K562 (cell line): ENCODE measurements around the gene GALNT9. TPM values are rescaled to one million over a fixed set of nuclear protein-coding genes. Genes with fewer than 3 reads are reported as not detected.

Experiments used
- CBX1 ChIP-seq: sonication (generic); IDR thresholded peaks from 2 replicates; pipeline ENCODE4 v1.6.1; 2016; ENCODE audit warnings: antibody characterized with exemption, low read depth, mild to moderate bottlenecking
- DPF2 ChIP-seq: fragments of 450-650 bp; IDR thresholded peaks from 2 replicates; pipeline ENCODE4 v1.6.1; 2016
- KDM2B ChIP-seq: fragments of 250-450 bp; sonication (Bioruptor Pico); IDR thresholded peaks from 2 replicates; pipeline ENCODE4 v1.8.0; 2021; ENCODE audit warnings: mild to moderate bottlenecking, moderate library complexity
- NR2C1 ChIP-seq, 2 experiments: fragments of 450-650 bp; IDR thresholded peaks; 2 replicates each; pipeline ENCODE4 v1.6.1; 2017; ENCODE audit warnings: mild to moderate bottlenecking in 2 of 2, antibody characterized with exemption in 1 of 2, inconsistent platforms in 1 of 2, missing compliant biosample characterization in 1 of 2, missing genetic modification characterization in 1 of 2
- POLR2H ChIP-seq: IDR thresholded peaks from 2 replicates; pipeline ENCODE4 v1.6.1; 2016; ENCODE audit warnings: missing genetic modification characterization, low read depth, mild to moderate bottlenecking, control low read depth, missing compliant biosample characterization, moderate library complexity
- RBM22 ChIP-seq: fragments of 200-400 bp; formaldehyde crosslinking; IDR thresholded peaks from 2 replicates; pipeline ENCODE4 v1.6.1; 2018; ENCODE audit warnings: low read length, low read depth; ENCODE audit not compliant: poor library complexity, severe bottlenecking
- ZNF197 ChIP-seq: fragments of 200-800 bp; sonication (Bioruptor generic); IDR thresholded peaks from 2 replicates; pipeline ENCODE4 v1.6.1; 2016; ENCODE audit warnings: low read depth, missing genetic modification characterization, missing compliant biosample characterization
- polyA plus RNA-seq, 8 experiments: library from polyadenylated mRNA; depleted of rRNA in 4 of 8; stranded (reverse) in 5 of 8; unstranded in 3 of 8; fragments of >200 nt; fragmentation: Nextera tagmentation in 2 of 8; fragmentation: Illumina TruSeq in 1 of 8; extraction: Ambion mirVana in 2 of 8; extraction: Trizol in 1 of 8; gene quantifications; 2 replicates each; pipeline versions ENCODE4 v1.2.1 to v1.2.3, GENCODE V29; 2011 to 2014; ENCODE audit warnings: inconsistent platforms in 1 of 8, missing spikeins in 1 of 8
- total RNA-seq, 7 experiments: library from RNA; depleted of rRNA in 6 of 7; stranded (reverse); fragments of >200 nt in 6 of 7; fragmentation: Illumina TruSeq in 2 of 7; extraction: Trizol in 2 of 7; gene quantifications; 2 replicates each; pipeline versions ENCODE4 v1.2.1 to v1.2.3, GENCODE V29; 2011 to 2021; ENCODE audit warnings: low replicate concordance in 1 of 7
- TF ChIP-seq, protein P1 (sequence below), 2 experiments: fragments of 450-650 bp; formaldehyde crosslinking in 1 of 2; IDR thresholded peaks; 2 replicates each; pipeline versions ENCODE4 v1.4.0 to v1.6.1; 2014 to 2020; ENCODE audit warnings: mild to moderate bottlenecking in 2 of 2, borderline replicate concordance in 1 of 2, low read depth in 1 of 2
- TF ChIP-seq, protein P2 (sequence below): fragments of 450-650 bp; IDR thresholded peaks from 2 replicates; pipeline ENCODE4 v1.6.1; 2016; ENCODE audit warnings: missing biosample characterization, missing genetic modification characterization
- TF ChIP-seq, protein P3 (sequence below): fragments of 250-450 bp; sonication (Bioruptor Pico); IDR thresholded peaks from 2 replicates; pipeline ENCODE4 v1.8.0; 2021; ENCODE audit warnings: moderate library complexity, mild to moderate bottlenecking, inconsistent platforms
- TF ChIP-seq, protein P4 (sequence below): fragments of 250-450 bp; sonication (Bioruptor Pico); IDR thresholded peaks from 2 replicates; pipeline ENCODE4 v1.8.0; 2022; ENCODE audit warnings: moderate library complexity, mild to moderate bottlenecking, inconsistent platforms

GALNT9 gene
- total and polyA plus RNA-seq, 9 of the 15 experiments (the other 6 are each of a cell fraction or from before 2014, with no cell fraction given) = not detected

DNA sequence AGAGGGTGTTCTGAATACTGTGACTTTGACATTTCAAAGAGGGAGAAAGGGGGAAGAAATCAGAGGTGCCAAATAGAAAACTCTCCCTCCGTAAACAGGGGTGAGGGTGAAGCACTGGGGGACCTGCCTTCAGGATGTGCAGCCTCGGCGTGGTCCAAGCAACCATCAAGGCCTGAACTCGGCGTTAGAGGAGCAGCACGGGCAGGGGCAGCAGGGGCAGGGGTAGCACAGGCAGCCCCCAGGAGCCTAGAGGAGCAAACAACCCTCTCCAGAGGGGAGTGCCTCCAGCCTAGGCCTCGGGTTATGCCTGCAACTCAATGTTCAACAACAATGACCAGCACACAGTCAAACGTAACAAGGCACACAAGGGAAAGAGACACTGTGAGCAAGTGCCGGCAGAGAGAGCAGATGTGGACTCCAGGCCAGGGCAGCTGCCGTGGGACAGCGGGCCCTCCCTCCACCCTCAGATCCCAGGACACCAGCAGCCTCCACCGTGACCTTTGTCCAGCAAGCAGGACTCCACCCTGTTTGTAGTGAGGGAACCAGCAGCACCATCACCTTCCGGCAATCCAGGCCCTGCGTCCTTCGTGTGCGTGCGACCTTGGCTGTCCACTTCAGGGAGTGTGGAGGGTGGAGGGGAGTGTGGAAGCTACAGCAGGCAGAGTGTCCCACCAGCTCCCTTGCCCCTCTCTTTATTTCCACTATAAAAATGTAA, 18.0 kb downstream of the GALNT9 start (continued):
- TF ChIP-seq, protein P1, sequence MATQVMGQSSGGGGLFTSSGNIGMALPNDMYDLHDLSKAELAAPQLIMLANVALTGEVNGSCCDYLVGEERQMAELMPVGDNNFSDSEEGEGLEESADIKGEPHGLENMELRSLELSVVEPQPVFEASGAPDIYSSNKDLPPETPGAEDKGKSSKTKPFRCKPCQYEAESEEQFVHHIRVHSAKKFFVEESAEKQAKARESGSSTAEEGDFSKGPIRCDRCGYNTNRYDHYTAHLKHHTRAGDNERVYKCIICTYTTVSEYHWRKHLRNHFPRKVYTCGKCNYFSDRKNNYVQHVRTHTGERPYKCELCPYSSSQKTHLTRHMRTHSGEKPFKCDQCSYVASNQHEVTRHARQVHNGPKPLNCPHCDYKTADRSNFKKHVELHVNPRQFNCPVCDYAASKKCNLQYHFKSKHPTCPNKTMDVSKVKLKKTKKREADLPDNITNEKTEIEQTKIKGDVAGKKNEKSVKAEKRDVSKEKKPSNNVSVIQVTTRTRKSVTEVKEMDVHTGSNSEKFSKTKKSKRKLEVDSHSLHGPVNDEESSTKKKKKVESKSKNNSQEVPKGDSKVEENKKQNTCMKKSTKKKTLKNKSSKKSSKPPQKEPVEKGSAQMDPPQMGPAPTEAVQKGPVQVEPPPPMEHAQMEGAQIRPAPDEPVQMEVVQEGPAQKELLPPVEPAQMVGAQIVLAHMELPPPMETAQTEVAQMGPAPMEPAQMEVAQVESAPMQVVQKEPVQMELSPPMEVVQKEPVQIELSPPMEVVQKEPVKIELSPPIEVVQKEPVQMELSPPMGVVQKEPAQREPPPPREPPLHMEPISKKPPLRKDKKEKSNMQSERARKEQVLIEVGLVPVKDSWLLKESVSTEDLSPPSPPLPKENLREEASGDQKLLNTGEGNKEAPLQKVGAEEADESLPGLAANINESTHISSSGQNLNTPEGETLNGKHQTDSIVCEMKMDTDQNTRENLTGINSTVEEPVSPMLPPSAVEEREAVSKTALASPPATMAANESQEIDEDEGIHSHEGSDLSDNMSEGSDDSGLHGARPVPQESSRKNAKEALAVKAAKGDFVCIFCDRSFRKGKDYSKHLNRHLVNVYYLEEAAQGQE (IDR thresholded peaks at IDR 0.05; ENCODE audit: borderline replicate concordance) = no peak
- TF ChIP-seq, protein P1 (CRISPR knock-in tag; IDR thresholded peaks at IDR 0.05; ENCODE audit: low read depth) = no peak
- no peak for TF ChIP-seq DPF2
- TF ChIP-seq NR2C1 (IDR thresholded peaks at IDR 0.05) = no peak
- TF ChIP-seq NR2C1 (tag; IDR thresholded peaks at IDR 0.05) = no peak
- TF ChIP-seq, protein P2, sequence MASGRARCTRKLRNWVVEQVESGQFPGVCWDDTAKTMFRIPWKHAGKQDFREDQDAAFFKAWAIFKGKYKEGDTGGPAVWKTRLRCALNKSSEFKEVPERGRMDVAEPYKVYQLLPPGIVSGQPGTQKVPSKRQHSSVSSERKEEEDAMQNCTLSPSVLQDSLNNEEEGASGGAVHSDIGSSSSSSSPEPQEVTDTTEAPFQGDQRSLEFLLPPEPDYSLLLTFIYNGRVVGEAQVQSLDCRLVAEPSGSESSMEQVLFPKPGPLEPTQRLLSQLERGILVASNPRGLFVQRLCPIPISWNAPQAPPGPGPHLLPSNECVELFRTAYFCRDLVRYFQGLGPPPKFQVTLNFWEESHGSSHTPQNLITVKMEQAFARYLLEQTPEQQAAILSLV (tag) = no peak
- no peak for TF ChIP-seq ZNF197 (CRISPR knock-in tag)
- TF ChIP-seq CBX1 = 0 out of 2 replicates have a peak, but pooled peaks have one; percentile 56
- TF ChIP-seq, protein P3, sequence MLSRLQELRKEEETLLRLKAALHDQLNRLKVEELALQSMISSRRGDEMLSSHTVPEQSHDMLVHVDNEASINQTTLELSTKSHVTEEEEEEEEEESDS (CRISPR knock-in tag) = no peak
- no peak for TF ChIP-seq RBM22
- TF ChIP-seq KDM2B = no peak
- no peak for TF ChIP-seq POLR2H
- TF ChIP-seq, protein P4, sequence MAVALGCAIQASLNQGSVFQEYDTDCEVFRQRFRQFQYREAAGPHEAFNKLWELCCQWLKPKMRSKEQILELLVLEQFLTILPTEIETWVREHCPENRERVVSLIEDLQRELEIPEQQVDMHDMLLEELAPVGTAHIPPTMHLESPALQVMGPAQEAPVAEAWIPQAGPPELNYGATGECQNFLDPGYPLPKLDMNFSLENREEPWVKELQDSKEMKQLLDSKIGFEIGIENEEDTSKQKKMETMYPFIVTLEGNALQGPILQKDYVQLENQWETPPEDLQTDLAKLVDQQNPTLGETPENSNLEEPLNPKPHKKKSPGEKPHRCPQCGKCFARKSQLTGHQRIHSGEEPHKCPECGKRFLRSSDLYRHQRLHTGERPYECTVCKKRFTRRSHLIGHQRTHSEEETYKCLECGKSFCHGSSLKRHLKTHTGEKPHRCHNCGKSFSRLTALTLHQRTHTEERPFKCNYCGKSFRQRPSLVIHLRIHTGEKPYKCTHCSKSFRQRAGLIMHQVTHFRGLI = no peak
